IMR-90 (cell line): ENCODE results near the gene CLMP. TPM values are rescaled to one million over a fixed set of nuclear protein-coding genes. Genes with fewer than 3 reads are reported as not detected.
A peak's percentile ranks its signal among the peaks of the same experiment; 100 is the strongest.

Experiments used
- ATAC-seq: fragments of 200-7000 bp; cut with Tn5 transposase; 2 replicates; pipeline ENCODE4 v1.9.1; 2020; ENCODE audit warnings: low read depth, mild to moderate bottlenecking, moderate library complexity
- BruUV-seq: library from RNA; stranded (reverse); fragments of 400-500 nt; replicated peaks from 2 replicates; lab custom pipeline; 2021; lab: Mats Ljungman, UMichigan
- CTCF ChIA-PET: fragments of 300-600 bp; formaldehyde crosslinking; extraction: SDS; loops from one replicate; lab custom pipeline; 2021; ENCODE audit warnings: antibody characterized with exemption; lab: Yijun Ruan, JAX
- POLR2A ChIA-PET: fragments of 300-600 bp; sonication (Branson Sonifier 250); formaldehyde crosslinking; loops from one replicate; lab custom pipeline; 2022; ENCODE audit warnings: antibody characterized with exemption; ENCODE audit not compliant: unreplicated experiment; lab: Charles Lee
- DNase-seq: peaks from one replicate; pipeline ENCODE4 v3.0.0; 2013
- H2AFZ ChIP-seq: replicated peaks from 2 replicates; pipeline ENCODE3; 2013; ENCODE audit warnings: low read length, mild to moderate bottlenecking; ENCODE audit not compliant: poor library complexity
- H2AK5ac ChIP-seq: 2 replicates; pipeline ENCODE4 v1.6.1; 2013; ENCODE audit warnings: low read depth, low read length, inconsistent platforms
- H2AK9ac ChIP-seq: replicated peaks from 2 replicates; pipeline ENCODE3; 2013; ENCODE audit warnings: mild to moderate bottlenecking, low read depth, low read length, moderate library complexity; ENCODE audit not compliant: poor library complexity
- H2BK120ac ChIP-seq: 2 replicates; pipeline ENCODE4 v1.6.1; 2013; ENCODE audit warnings: low read depth, low read length, inconsistent platforms
- H2BK15ac ChIP-seq: 3 replicates; pipeline ENCODE4 v1.6.1; 2013; ENCODE audit warnings: low read depth, low read length, inconsistent platforms
- H2BK20ac ChIP-seq: 2 replicates; pipeline ENCODE4 v1.6.1; 2013; ENCODE audit warnings: low read depth, mild to moderate bottlenecking, inconsistent platforms, low read length, moderate library complexity
- H2BK5ac ChIP-seq: 2 replicates; pipeline ENCODE4 v1.6.1; 2013; ENCODE audit warnings: mild to moderate bottlenecking, low read depth, low read length, inconsistent platforms; ENCODE audit not compliant: poor library complexity, severe bottlenecking
- H3K14ac ChIP-seq: replicated peaks from 2 replicates; pipeline ENCODE4 v1.6.1; 2013; ENCODE audit warnings: low read depth, low read length, inconsistent platforms
- H3K18ac ChIP-seq: 2 replicates; pipeline ENCODE4 v1.6.1; 2013; ENCODE audit warnings: low read depth, low read length, control low read depth
- H3K23ac ChIP-seq: 2 replicates; pipeline ENCODE4 v1.6.1; 2013; ENCODE audit warnings: low read depth, low read length, inconsistent platforms
- H3K27ac ChIP-seq: 2 replicates; pipeline ENCODE4 v1.5.1; 2013; ENCODE audit warnings: mild to moderate bottlenecking, control low read depth, low read length; ENCODE audit not compliant: insufficient read depth
- H3K27me3 ChIP-seq: 2 replicates; pipeline ENCODE4 v1.6.1; 2013; ENCODE audit warnings: low read length; ENCODE audit not compliant: control insufficient read depth, insufficient read depth
- H3K36me3 ChIP-seq: 2 replicates; pipeline ENCODE4 v1.6.1; 2013; ENCODE audit warnings: low read length, mixed read lengths; ENCODE audit not compliant: control insufficient read depth, insufficient read depth
- H3K4ac ChIP-seq: 2 replicates; pipeline ENCODE4 v1.6.1; 2013; ENCODE audit warnings: low read depth, low read length, inconsistent platforms
- H3K4me1 ChIP-seq: 2 replicates; pipeline ENCODE4 v1.6.1; 2013; ENCODE audit warnings: low read length, mixed read lengths; ENCODE audit not compliant: control insufficient read depth, insufficient read depth
- H3K4me2 ChIP-seq: 2 replicates; pipeline ENCODE4 v1.6.1; 2013; ENCODE audit warnings: low read depth, mild to moderate bottlenecking, control low read depth, low read length, moderate library complexity
- H3K4me3 ChIP-seq: 2 replicates; pipeline ENCODE4 v1.5.1; 2013; ENCODE audit warnings: low read depth, mild to moderate bottlenecking, control low read depth, low read length, moderate library complexity; ENCODE audit not compliant: insufficient read depth
- H3K56ac ChIP-seq: 2 replicates; pipeline ENCODE4 v1.6.1; 2013; ENCODE audit warnings: low read length, inconsistent platforms; ENCODE audit not compliant: insufficient read depth; ENCODE audit errors: extremely low read depth
- H3K79me1 ChIP-seq, 2 experiments: 2 replicates each; pipeline ENCODE4 v1.6.1; 2013; ENCODE audit warnings: low read length in 2 of 2, inconsistent platforms in 1 of 2, low read depth in 1 of 2
- H3K9ac ChIP-seq: 2 replicates; pipeline ENCODE4 v1.6.1; 2013; ENCODE audit warnings: low read depth, low read length, control low read depth
- H3K9me1 ChIP-seq: 2 replicates; pipeline ENCODE4 v1.6.1; 2013; ENCODE audit warnings: low read length, inconsistent platforms; ENCODE audit not compliant: insufficient read depth
- H3K9me3 ChIP-seq: 2 replicates; pipeline ENCODE4 v1.6.1; 2013; ENCODE audit warnings: low read length; ENCODE audit not compliant: control insufficient read depth, insufficient read depth
- H4K20me1 ChIP-seq: 2 replicates; pipeline ENCODE4 v1.6.1; 2013; ENCODE audit warnings: low read length, inconsistent platforms; ENCODE audit not compliant: insufficient read depth
- H4K5ac ChIP-seq: 2 replicates; pipeline ENCODE4 v1.6.1; 2013; ENCODE audit warnings: mild to moderate bottlenecking, low read depth, low read length, control low read depth
- H4K8ac ChIP-seq, 2 experiments: 2 replicates each; pipeline ENCODE4 v1.6.1; 2013; ENCODE audit warnings: low read depth in 2 of 2, low read length in 2 of 2, control low read depth in 1 of 2, inconsistent platforms in 1 of 2
- H4K91ac ChIP-seq: 2 replicates; pipeline ENCODE4 v1.6.1; 2013; ENCODE audit warnings: low read depth, low read length, inconsistent platforms; ENCODE audit not compliant: insufficient read depth
- BHLHE40 ChIP-seq: fragments of 150-350 bp; IDR thresholded peaks from 2 replicates; pipeline ENCODE4 v1.6.1; 2016; ENCODE audit warnings: mild to moderate bottlenecking, low read depth, low read length
- CEBPB ChIP-seq: IDR thresholded peaks from 2 replicates; pipeline ENCODE4 v1.6.1; 2012; ENCODE audit warnings: low read depth, low read length, improper control_type of control experiment
- CHD1 ChIP-seq: IDR thresholded peaks from 2 replicates; pipeline ENCODE4 v1.6.1; 2012; ENCODE audit warnings: low read depth, low read length, improper control_type of control experiment
- CTCF ChIP-seq: conservative IDR thresholded peaks from 2 replicates; pipeline ENCODE4 v1.5.1; 2012; ENCODE audit warnings: mild to moderate bottlenecking, low read depth, low read length, improper control_type of control experiment
- FOS ChIP-seq: fragments of 150-350 bp; IDR thresholded peaks from 2 replicates; pipeline ENCODE4 v1.6.1; 2016; ENCODE audit warnings: low read depth, low read length
- MAFK ChIP-seq: IDR thresholded peaks from 2 replicates; pipeline ENCODE4 v1.6.1; 2012; ENCODE audit warnings: low read depth, low read length, improper control_type of control experiment
- MAZ ChIP-seq: IDR thresholded peaks from 2 replicates; pipeline ENCODE4 v1.6.1; 2012; ENCODE audit warnings: low read depth, mild to moderate bottlenecking, low read length, improper control_type of control experiment, moderate library complexity, borderline replicate concordance
- MXI1 ChIP-seq: IDR thresholded peaks from 2 replicates; pipeline ENCODE4 v1.6.1; 2012; ENCODE audit warnings: low read depth, mild to moderate bottlenecking, low read length, moderate library complexity, borderline replicate concordance
- NFE2L2 ChIP-seq: fragments of 150-350 bp; IDR thresholded peaks from 2 replicates; pipeline ENCODE4 v1.6.1; 2016; ENCODE audit warnings: low read depth, mild to moderate bottlenecking, low read length
- POLR2A ChIP-seq: IDR thresholded peaks from 2 replicates; pipeline ENCODE4 v1.6.1; 2012; ENCODE audit warnings: mild to moderate bottlenecking, low read depth, low read length
- RAD21 ChIP-seq: IDR thresholded peaks from 2 replicates; pipeline ENCODE4 v1.6.1; 2012; ENCODE audit warnings: low read length, improper control_type of control experiment
- RCOR1 ChIP-seq: IDR thresholded peaks from 2 replicates; pipeline ENCODE4 v1.6.1; 2012; ENCODE audit warnings: mild to moderate bottlenecking, low read length, improper control_type of control experiment; ENCODE audit not compliant: insufficient replicate concordance
- RFX5 ChIP-seq: IDR thresholded peaks from 2 replicates; pipeline ENCODE4 v1.8.0; 2012; ENCODE audit warnings: low read depth, mild to moderate bottlenecking, low read length, moderate library complexity
- SMC3 ChIP-seq: fragments of 150-350 bp; IDR thresholded peaks from 2 replicates; pipeline ENCODE4 v1.6.1; 2016; ENCODE audit warnings: low read depth, mild to moderate bottlenecking, antibody characterized with exemption, low read length, moderate library complexity
- USF2 ChIP-seq: fragments of 150-350 bp; IDR thresholded peaks from 2 replicates; pipeline ENCODE4 v1.6.1; 2017; ENCODE audit warnings: mild to moderate bottlenecking, antibody characterized with exemption, low read length, low read depth
- WGBS, 2 experiments: methylation state at CpG; one replicate each; pipeline versions ENCODE4 v1.1.5 to v1.1.7; 2013; ENCODE audit warnings: missing lambda C conversion rate in 2 of 2; ENCODE audit not compliant: insufficient read length in 1 of 2; ENCODE audit errors: extremely low coverage in 2 of 2; 5-methylcytosine and 5-hydroxymethylcytosine counted together
- dilution Hi-C: fragments of 300-500 bp; cut with HindIII; formaldehyde crosslinking; loops from one replicate; pipeline ENCODE4 v1.14.3; 2018; ENCODE audit warnings: low sequenced_read_pairs; ENCODE audit not compliant: unreplicated experiment
- in situ Hi-C: fragments of 300-500 bp; cut with MboI; formaldehyde crosslinking; loops from 3 replicates; pipeline ENCODE4 v1.14.3; 2019; ENCODE audit warnings: low sequenced_read_pairs, inconsistent platforms, mixed read lengths
- intact Hi-C: fragments of 100-400 bp; cut with micrococcal nuclease; formaldehyde crosslinking; loops from 2 replicates; pipeline ENCODE4 v1.10.0; 2022
- polyA plus RNA-seq, 3 experiments: library from polyadenylated mRNA; depleted of rRNA; stranded (reverse); fragments of >200 nt; gene quantifications; 2 replicates each; pipeline ENCODE4 v1.2.3, GENCODE V29; 2012; ENCODE audit warnings: low replicate concordance in 1 of 3
- total RNA-seq: library from RNA; depleted of rRNA; stranded (reverse); fragments of >200 nt; gene quantifications from 2 replicates; pipeline ENCODE4 v1.2.3, GENCODE V29; 2012
- TF ChIP-seq, protein P1 (sequence below): fragments of 150-350 bp; IDR thresholded peaks from 2 replicates; pipeline ENCODE4 v1.6.1; 2016; ENCODE audit warnings: low read depth, mild to moderate bottlenecking, low read length, moderate library complexity, borderline replicate concordance

Gene CLMP
- total and polyA plus RNA-seq, 2 of the 4 experiments (the other 2 are of a cell fraction): 54.7 to 95.7 TPM

DNA sequence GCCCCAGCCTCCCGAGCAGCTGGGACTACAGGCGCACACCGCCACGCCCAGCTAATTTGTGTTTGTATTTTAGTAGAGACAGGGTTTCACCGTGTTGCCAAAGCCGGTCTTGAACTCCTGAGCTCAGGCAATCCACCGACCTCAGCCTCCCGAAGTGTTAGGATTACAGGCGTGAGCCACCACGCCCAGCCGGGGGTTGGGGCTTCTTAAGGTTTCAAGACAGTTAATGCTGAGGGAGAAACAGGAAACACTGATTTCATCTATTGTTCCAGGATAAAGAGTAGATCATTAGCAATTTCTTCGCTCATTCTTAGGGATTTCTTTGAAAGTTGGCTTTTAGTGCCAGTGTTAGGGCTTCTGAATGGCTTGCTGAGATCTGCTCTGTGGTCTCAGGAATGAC, 21.2 kb upstream of the CLMP start:
- in situ Hi-C loops (no loop called here), intact Hi-C loops (no loop called here), dilution Hi-C loops (no loop called here)
- H3K4me1 ChIP-seq: peaks cover 29% of the 10 kb centered on the region
- DNase-seq (no peak), ATAC-seq (no peak)
- TF ChIP-seq, protein P1, sequence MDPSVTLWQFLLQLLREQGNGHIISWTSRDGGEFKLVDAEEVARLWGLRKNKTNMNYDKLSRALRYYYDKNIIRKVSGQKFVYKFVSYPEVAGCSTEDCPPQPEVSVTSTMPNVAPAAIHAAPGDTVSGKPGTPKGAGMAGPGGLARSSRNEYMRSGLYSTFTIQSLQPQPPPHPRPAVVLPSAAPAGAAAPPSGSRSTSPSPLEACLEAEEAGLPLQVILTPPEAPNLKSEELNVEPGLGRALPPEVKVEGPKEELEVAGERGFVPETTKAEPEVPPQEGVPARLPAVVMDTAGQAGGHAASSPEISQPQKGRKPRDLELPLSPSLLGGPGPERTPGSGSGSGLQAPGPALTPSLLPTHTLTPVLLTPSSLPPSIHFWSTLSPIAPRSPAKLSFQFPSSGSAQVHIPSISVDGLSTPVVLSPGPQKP: no peak
- TF ChIP-seq RFX5: no peak
- no peak for TF ChIP-seq RCOR1
- TF ChIP-seq MXI1: no peak
- TF ChIP-seq NFE2L2: no peak
- TF ChIP-seq POLR2A: no peak
- no peak for TF ChIP-seq RAD21
- no peak for TF ChIP-seq BHLHE40
- no peak for TF ChIP-seq CEBPB
- TF ChIP-seq MAFK: no peak
- no peak for TF ChIP-seq USF2
- TF ChIP-seq FOS: no peak
- no peak for TF ChIP-seq CTCF
- no peak for TF ChIP-seq SMC3
- no peak for TF ChIP-seq MAZ
- no peak for TF ChIP-seq CHD1
- BruUV-seq: no TSS peak
- no peak overlapping the region for H4K8ac ChIP-seq
- H3K79me1 ChIP-seq: peaks cover 0 to 4% of the 10 kb centered on the region in 2 experiments; a peak in 1 of 4 replicates
- H2AK9ac ChIP-seq: no peak overlapping the region
- H3K9me3 ChIP-seq: no peaks in the 10 kb centered on the region
- no peaks in the 10 kb centered on the region for H4K20me1 ChIP-seq
- no peak overlapping the region for H3K4me3 ChIP-seq
- WGBS, 2 experiments: 82% methylated on average over 3 of the region's 12 CpGs; no CpG with 5 or more reads in 1 of the 2 experiments
- no peaks in the 10 kb centered on the region for H3K27me3 ChIP-seq
- H3K4me2 ChIP-seq: no peak overlapping the region
- H2BK120ac ChIP-seq: peak overlapping the region; percentile 35; the same call in 1 of the 2 replicates
- H2BK15ac ChIP-seq: 0 out of 3 replicates have a peak overlapping the region, but pooled peaks have one; percentile 9
- H2AFZ ChIP-seq: no peak overlapping the region
- no peak overlapping the region for H2BK20ac ChIP-seq
- no peaks in the 10 kb centered on the region for H3K36me3 ChIP-seq
- H3K4ac ChIP-seq: no peak overlapping the region
- no peak overlapping the region for H4K5ac ChIP-seq
- no peak overlapping the region for H4K91ac ChIP-seq
- H3K9ac ChIP-seq: no peak overlapping the region
- H2AK5ac ChIP-seq: no peak overlapping the region; the same call in 1 of the 2 replicates
- H3K23ac ChIP-seq: no peak overlapping the region
- CTCF ChIA-PET: no interaction called here
- no peak overlapping the region for H2BK5ac ChIP-seq
- H3K14ac ChIP-seq: no peak overlapping the region
- POLR2A ChIA-PET: no interaction called here
- no peak overlapping the region for H3K27ac ChIP-seq
- peak overlapping the region; percentile 37; the same call in 1 of the 2 replicates for H3K18ac ChIP-seq
- H3K9me1 ChIP-seq: peaks cover 13% of the 10 kb centered on the region
- no peak overlapping the region for H3K56ac ChIP-seq
